Measurements from ENCODE around the gene TTC27.

TTC27 gene

GRCh38 chr2:32611771-32612170 is 16.1 kb upstream of the TTC27 start:
- Histone ChIP-seq H3K27ac (ENCODE audit: low read length) (no peak overlapping the region), H2AFZ (ENCODE audit: low read depth, low read length) (no peak overlapping the region), H3K27me3 (ENCODE audit: low read depth, low read length) (no peaks in the 10 kb centered on the region), H3K9ac (ENCODE audit: low read length) (no peak overlapping the region), H3K4me1 (ENCODE audit: low read length) (no peaks in the 10 kb centered on the region), H3K36me3 (replicated peaks; ENCODE audit: low read depth, low read length) (peaks cover 27% of the 10 kb centered on the region), H4K20me1 (ENCODE audit: insufficient read depth, low read length) (no peaks in the 10 kb centered on the region), H3K4me3 (ENCODE audit: low read length) (no peak overlapping the region), H3K4me2 (ENCODE audit: low read length) (no peak overlapping the region), H3K9me3 (ENCODE audit: insufficient read depth, low read length) (no peaks in the 10 kb centered on the region), H3K79me2 (ENCODE audit: low read length) (no peaks in the 10 kb centered on the region)
- no peak for TF ChIP-seq EZH2phosphoT487 (IDR thresholded peaks at IDR 0.05; ENCODE audit: low read depth)
- no peak for TF ChIP-seq CTCF (IDR thresholded peaks at IDR 0.05; ENCODE audit: low read depth, low read length)

- no peak for TF ChIP-seq CTCF (IDR thresholded peaks at IDR 0.05; ENCODE audit: low read depth, low read length)
- TF ChIP-seq EZH2phosphoT487 (IDR thresholded peaks at IDR 0.05; ENCODE audit: low read depth), result no peak
- H3K9me3 ChIP-seq (ENCODE audit: insufficient read depth, low read length), result no peaks in the 10 kb centered on the region
- H3K4me1 ChIP-seq (ENCODE audit: low read length), result no peaks in the 10 kb centered on the region
- H3K79me2 ChIP-seq (ENCODE audit: low read length), result no peaks in the 10 kb centered on the region
- no peak overlapping the region for H2AFZ ChIP-seq (ENCODE audit: low read depth, low read length)
- no peak overlapping the region for H3K4me2 ChIP-seq (ENCODE audit: low read length)
- H3K9ac ChIP-seq (ENCODE audit: low read length), result no peak overlapping the region
- no peak overlapping the region for H3K27ac ChIP-seq (ENCODE audit: low read length)
- H4K20me1 ChIP-seq (ENCODE audit: insufficient read depth, low read length), result no peaks in the 10 kb centered on the region
- no peak overlapping the region for H3K4me3 ChIP-seq (ENCODE audit: low read length)
- H3K27me3 ChIP-seq (ENCODE audit: low read depth, low read length), result no peaks in the 10 kb centered on the region
- peaks cover 39% of the 10 kb centered on the region for H3K36me3 ChIP-seq (replicated peaks; ENCODE audit: low read depth, low read length)
Measured at GRCh38 chr2:32614084-32614483, 13.8 kb upstream of the TTC27 start.

- Histone ChIP-seq H3K9ac (ENCODE audit: low read length) (no peak overlapping the region), H3K9me3 (ENCODE audit: insufficient read depth, low read length) (no peaks in the 10 kb centered on the region), H3K36me3 (replicated peaks; ENCODE audit: low read depth, low read length) (peaks cover 35% of the 10 kb centered on the region), H3K4me2 (ENCODE audit: low read length) (no peak overlapping the region), H3K27ac (ENCODE audit: low read length) (no peak overlapping the region), H3K27me3 (ENCODE audit: low read depth, low read length) (no peaks in the 10 kb centered on the region), H3K79me2 (ENCODE audit: low read length) (no peaks in the 10 kb centered on the region), H3K4me1 (ENCODE audit: low read length) (no peaks in the 10 kb centered on the region), H4K20me1 (ENCODE audit: insufficient read depth, low read length) (no peaks in the 10 kb centered on the region), H2AFZ (ENCODE audit: low read depth, low read length) (no peak overlapping the region), H3K4me3 (ENCODE audit: low read length) (no peak overlapping the region)
- TF ChIP-seq CTCF (IDR thresholded peaks at IDR 0.05; ENCODE audit: low read depth, low read length), result no peak
- no peak for TF ChIP-seq EZH2phosphoT487 (IDR thresholded peaks at IDR 0.05; ENCODE audit: low read depth)
Measured at GRCh38 chr2:32617599-32618189, 10.2 kb upstream of the TTC27 start.

- TF ChIP-seq EZH2phosphoT487 (IDR thresholded peaks at IDR 0.05; ENCODE audit: low read depth) (no peak), CTCF (IDR thresholded peaks at IDR 0.05; ENCODE audit: low read depth, low read length) (no peak)
- H3K9me3 ChIP-seq (ENCODE audit: insufficient read depth, low read length), result no peaks in the 10 kb centered on the region
- no peaks in the 10 kb centered on the region for H4K20me1 ChIP-seq (ENCODE audit: insufficient read depth, low read length)
- no peak overlapping the region for H3K4me3 ChIP-seq (ENCODE audit: low read length)
- H3K9ac ChIP-seq (ENCODE audit: low read length), result no peak overlapping the region
- H3K27ac ChIP-seq (ENCODE audit: low read length), result no peak overlapping the region
- H3K27me3 ChIP-seq (ENCODE audit: low read depth, low read length), result no peaks in the 10 kb centered on the region
- peaks cover 5% of the 10 kb centered on the region; the same call in 1 of the 2 replicates for H3K4me1 ChIP-seq (ENCODE audit: low read length)
- peaks cover 18% of the 10 kb centered on the region for H3K36me3 ChIP-seq (replicated peaks; ENCODE audit: low read depth, low read length)
- H3K79me2 ChIP-seq (ENCODE audit: low read length), result no peaks in the 10 kb centered on the region
- no peak overlapping the region for H2AFZ ChIP-seq (ENCODE audit: low read depth, low read length)
- H3K4me2 ChIP-seq (ENCODE audit: low read length), result no peak overlapping the region
Measured at GRCh38 chr2:32622570-32623310, 5.1 kb upstream of the TTC27 start.
